HepG2 (cell line): ENCODE measurements around the gene DOCK3. TPM values are rescaled to one million over a fixed set of nuclear protein-coding genes. Genes with fewer than 3 reads are reported as not detected.

Experiments
- ATAC-seq: fragments of 200-7000 bp; cut with Tn5 transposase; 3 replicates; pipeline ENCODE4 v1.9.1; 2020; ENCODE audit warnings: mild to moderate bottlenecking, moderate library complexity
- BruUV-seq: library from RNA; stranded (reverse); fragments of 400-500 nt; replicated peaks from 2 replicates; lab custom pipeline; 2021; lab: Mats Ljungman, UMichigan
- CTCF ChIA-PET: fragments of 300-600 bp; formaldehyde crosslinking; extraction: SDS; loops from one replicate; lab custom pipeline; 2021; ENCODE audit warnings: low total read pairs, inconsistent platforms, low intra/inter-chr PET ratio; lab: Yijun Ruan, JAX
- POLR2A ChIA-PET: fragments of 350-600 bp; sonication (Branson Sonifier 250); formaldehyde crosslinking; loops from one replicate; lab custom pipeline; 2020; ENCODE audit warnings: antibody characterized with exemption, inconsistent platforms; lab: Yijun Ruan, JAX
- DNase-seq: peaks from one replicate; pipeline ENCODE4 v3.0.0-alpha.2; 2015; ENCODE audit warnings: low spot score
- FAIRE-seq: peaks from 3 replicates; lab custom pipeline; 2011; peaks lifted over from hg19 to GRCh38; lab: Jason Lieb, UNC
- H2AFZ ChIP-seq: one replicate; pipeline ENCODE4 v1.6.1; 2011; ENCODE audit warnings: low read length, inconsistent platforms
- H3K27ac ChIP-seq: fragments of 300-600 bp; 3 replicates; pipeline ENCODE4 v1.8.0; 2011; ENCODE audit warnings: mixed run types, mild to moderate bottlenecking, mixed read lengths, low read length, inconsistent platforms; ENCODE audit not compliant: insufficient read depth; ENCODE audit errors: extremely low read length
- H3K27me3 ChIP-seq, 2 experiments: fragments of 200-600 bp in 1 of 2; 2 replicates in 1 of 2; 3 replicates in 1 of 2; pipeline versions ENCODE4 v1.6.0 to v1.8.0; 2011; ENCODE audit warnings: low read length in 2 of 2, mild to moderate bottlenecking in 2 of 2, moderate library complexity in 2 of 2, inconsistent platforms in 1 of 2; ENCODE audit not compliant: insufficient read depth in 2 of 2, control insufficient read depth in 1 of 2
- H3K36me3 ChIP-seq, 2 experiments: fragments of 200-600 bp in 1 of 2; replicated peaks in 1 of 2; 2 replicates in 1 of 2; 3 replicates in 1 of 2; pipeline versions ENCODE4 v1.5.1 to v1.8.0; 2011; ENCODE audit warnings: low read length in 2 of 2, inconsistent platforms in 1 of 2; ENCODE audit not compliant: insufficient read depth in 2 of 2, control insufficient read depth in 1 of 2
- H3K4me1 ChIP-seq: 2 replicates; pipeline ENCODE4 v1.5.1; 2012; ENCODE audit warnings: low read length, inconsistent platforms; ENCODE audit not compliant: insufficient read depth
- H3K4me2 ChIP-seq: 2 replicates; pipeline ENCODE4 v1.6.0; 2011; ENCODE audit warnings: low read depth, low read length, inconsistent platforms
- H3K4me3 ChIP-seq, 3 experiments: fragments of 200-600 bp in 1 of 3; sonication (generic), shearing (Covaris generic) in 1 of 3; replicated peaks in 1 of 3; 2 replicates each; pipeline ENCODE4 v1.5.1; 2011 to 2016; ENCODE audit warnings: low read length in 3 of 3, inconsistent platforms in 2 of 3, low read depth in 2 of 3, mild to moderate bottlenecking in 2 of 3, control low read depth in 1 of 3, mixed read lengths in 1 of 3; ENCODE audit not compliant: insufficient read depth in 1 of 3
- H3K79me2 ChIP-seq: one replicate; pipeline ENCODE4 v1.6.1; 2011; ENCODE audit warnings: low read length, inconsistent platforms; ENCODE audit not compliant: insufficient read depth
- H3K9ac ChIP-seq: 2 replicates; pipeline ENCODE4 v1.6.0; 2011; ENCODE audit warnings: mild to moderate bottlenecking, low read depth, low read length, inconsistent platforms; ENCODE audit not compliant: insufficient read depth
- H3K9me3 ChIP-seq: 2 replicates; pipeline ENCODE4 v1.5.1; 2012; ENCODE audit warnings: mild to moderate bottlenecking, low read length
- H4K20me1 ChIP-seq: 2 replicates; pipeline ENCODE4 v1.6.0; 2011; ENCODE audit warnings: inconsistent platforms, mild to moderate bottlenecking, low read length, moderate library complexity; ENCODE audit not compliant: insufficient read depth
- CBX2 ChIP-seq, 2 experiments: fragments of 200-600 bp in 1 of 2; sonication (generic); formaldehyde crosslinking in 1 of 2; IDR thresholded peaks; 2 replicates each; pipeline versions ENCODE4 v1.7.0 to v1.8.1; 2018 to 2022; ENCODE audit warnings: low read depth in 2 of 2, low read length in 1 of 2, mild to moderate bottlenecking in 1 of 2, missing genetic modification reagents in 1 of 2
- NR2F6 ChIP-seq, 2 experiments: IDR thresholded peaks; 2 replicates each; pipeline ENCODE4 v1.6.1; 2016; ENCODE audit warnings: antibody characterized with exemption in 1 of 2, mild to moderate bottlenecking in 1 of 2
- U2AF1 ChIP-seq: fragments of 200-400 bp; formaldehyde crosslinking; optimal IDR thresholded peaks from 2 replicates; pipeline ENCODE3; 2017; ENCODE audit warnings: mild to moderate bottlenecking, low read depth, low read length
- ZBTB49 ChIP-seq: sonication (generic); formaldehyde crosslinking; IDR thresholded peaks from 2 replicates; pipeline ENCODE4 v1.4.0; 2020; ENCODE audit warnings: missing genetic modification reagents, borderline replicate concordance
- ZNF549 ChIP-seq: sonication (generic); formaldehyde crosslinking; IDR thresholded peaks from 2 replicates; pipeline ENCODE4 v1.5.0; 2020; ENCODE audit warnings: missing genetic modification reagents
- WGBS: methylation state at CpG from one replicate; pipeline ENCODE4 v1.1.6; 2017; ENCODE audit warnings: low lambda C conversion rate; 5-methylcytosine and 5-hydroxymethylcytosine counted together
- in situ Hi-C: cut with HindIII; loops from 2 replicates; pipeline ENCODE4 v1.10.0; 2017; ENCODE audit warnings: low pct_unique_long_range_greater_than_20kb; ENCODE audit not compliant: extremely low pct_ligation_motif_present
- intact Hi-C: fragments of 100-400 bp; cut with micrococcal nuclease; formaldehyde crosslinking; loops from one replicate; pipeline ENCODE4 v1.10.0; 2022; ENCODE audit not compliant: unreplicated experiment
- polyA plus RNA-seq, 8 experiments: library from polyadenylated mRNA; depleted of rRNA in 3 of 8; stranded (reverse) in 7 of 8; unstranded in 1 of 8; fragments of >200 nt; fragmentation: Illumina TruSeq in 4 of 8; extraction: Trizol in 4 of 8; gene quantifications; 2 replicates each; pipeline versions ENCODE4 v1.2.1 to v1.2.3, GENCODE V29; 2011 to 2016; ENCODE audit warnings: low read depth in 4 of 8, missing spikeins in 1 of 8, mixed read lengths in 1 of 8; ENCODE audit not compliant: insufficient read depth in 1 of 8
- total RNA-seq, 5 experiments: library from RNA; depleted of rRNA; stranded (reverse); fragments of >200 nt; fragmentation: Illumina TruSeq; extraction: Trizol; gene quantifications; 2 replicates each; pipeline ENCODE4 v1.2.3, GENCODE V29; 2016; ENCODE audit warnings: low read depth in 1 of 5

DOCK3 gene
- total and polyA plus RNA-seq, 2 of the 13 experiments (the other 11 are each of a cell fraction or from before 2014, with no cell fraction given), result not detected

- no peaks in the 10 kb centered on the region for H3K9me3 ChIP-seq
- no peaks in the 10 kb centered on the region for H3K4me1 ChIP-seq
- H3K36me3 ChIP-seq, result no peaks in the 10 kb centered on the region
- no peak for TF ChIP-seq ZBTB49 (CRISPR knock-in tag)
- TF ChIP-seq CBX2 (IDR thresholded peaks at IDR 0.05; ENCODE audit: low read depth, low read length), result peak; percentile 77; the same call in 1 of the 2 replicates
- TF ChIP-seq CBX2 (CRISPR knock-in tag; IDR thresholded peaks at IDR 0.05; ENCODE audit: low read depth), result no peak
- no peak for TF ChIP-seq NR2F6 (IDR thresholded peaks at IDR 0.05)
- no peak for TF ChIP-seq NR2F6 (CRISPR knock-in tag; IDR thresholded peaks at IDR 0.05)
- no peak for TF ChIP-seq ZNF549
- TF ChIP-seq U2AF1, result no peak
- FAIRE-seq, result no peak
- in situ Hi-C loops, result no loop called here
- intact Hi-C loops, result loop anchor here (5.0 kb wide), 1 partner anchor 1141 kb away; no protein-coding TSS in a partner anchor
- ATAC-seq, result no peak
- CTCF ChIA-PET, result no interaction called here
- no TSS peak for BruUV-seq
- WGBS, result 30% methylated on average over 7 of the region's 7 CpGs
- no peaks in the 10 kb centered on the region for H3K79me2 ChIP-seq
- no peak overlapping the region for H3K27ac ChIP-seq
- no peak overlapping the region for H2AFZ ChIP-seq
- H3K4me2 ChIP-seq, result no peak overlapping the region
- H3K9ac ChIP-seq, result no peak overlapping the region
- peaks cover 8% of the 10 kb centered on the region; the same call in 1 of the 2 replicates for H4K20me1 ChIP-seq
- DNase-seq, result no peak
- H3K4me3 ChIP-seq, result no peak overlapping the region
- peaks cover 4 to 66% of the 10 kb centered on the region in 2 experiments for H3K27me3 ChIP-seq
- POLR2A ChIA-PET, result no interaction called here
Measured at GRCh38 chr3:50676031-50676705, 1.4 kb downstream of the DOCK3 start.
